GM12864 (cell line): ENCODE measurements around the gene CGN.

Experiments
- DNase-seq: peaks from one replicate; pipeline ENCODE4 v3.0.0-alpha.2; 2011; ENCODE audit warnings: low read depth
- H3K4me3 ChIP-seq: 2 replicates; pipeline ENCODE4 v1.5.1; 2011; ENCODE audit warnings: mild to moderate bottlenecking, low read depth, low read length, control low read depth
- CTCF ChIP-seq: IDR thresholded peaks from 2 replicates; pipeline ENCODE4 v1.5.1; 2011; ENCODE audit warnings: low read depth, mild to moderate bottlenecking, moderate library complexity, low read length, control low read depth, inconsistent platforms; ENCODE audit errors: missing control alignments

Gene CGN

GRCh38 chr1:151510957-151511635 lies at the start of gene CGN:
Gene CGN, plus strand, starts transcription at chr1:151511387. Its CDS starts 7,133 bp downstream, at chr1:151518520.
- peak; percentile 34 for DNase-seq
- TF ChIP-seq CTCF, result no peak
- peak within 1 kb of the TSS; percentile 62 for H3K4me3 ChIP-seq

DNA sequence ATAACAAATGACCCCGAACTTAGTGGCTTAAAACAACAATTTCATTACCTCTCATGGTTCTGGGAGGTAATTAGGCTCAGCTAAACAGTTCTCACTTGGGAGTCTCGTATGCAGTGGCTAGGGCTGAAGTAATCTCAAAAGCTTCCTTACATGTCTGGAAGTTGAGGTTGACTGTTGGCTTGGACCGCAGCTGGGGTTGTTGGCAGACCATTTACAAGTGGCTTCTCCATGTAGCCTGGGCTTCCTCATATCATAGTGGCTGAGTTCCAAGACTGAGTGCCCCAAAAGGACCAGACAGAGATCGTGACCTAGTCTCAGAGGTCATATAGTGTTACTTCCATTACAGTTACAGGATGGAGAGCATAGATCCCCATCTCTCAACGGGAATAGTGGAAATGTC lies 49.5 kb upstream of the CGN start:
- TF ChIP-seq CTCF, result no peak
- no peak overlapping the region for H3K4me3 ChIP-seq
- DNase-seq, result no peak

GRCh38 chr1:151465026-151465425 lies 46.2 kb upstream of the CGN start:
- DNase-seq, result no peak
- no peak overlapping the region for H3K4me3 ChIP-seq
- TF ChIP-seq CTCF, result no peak

DNA sequence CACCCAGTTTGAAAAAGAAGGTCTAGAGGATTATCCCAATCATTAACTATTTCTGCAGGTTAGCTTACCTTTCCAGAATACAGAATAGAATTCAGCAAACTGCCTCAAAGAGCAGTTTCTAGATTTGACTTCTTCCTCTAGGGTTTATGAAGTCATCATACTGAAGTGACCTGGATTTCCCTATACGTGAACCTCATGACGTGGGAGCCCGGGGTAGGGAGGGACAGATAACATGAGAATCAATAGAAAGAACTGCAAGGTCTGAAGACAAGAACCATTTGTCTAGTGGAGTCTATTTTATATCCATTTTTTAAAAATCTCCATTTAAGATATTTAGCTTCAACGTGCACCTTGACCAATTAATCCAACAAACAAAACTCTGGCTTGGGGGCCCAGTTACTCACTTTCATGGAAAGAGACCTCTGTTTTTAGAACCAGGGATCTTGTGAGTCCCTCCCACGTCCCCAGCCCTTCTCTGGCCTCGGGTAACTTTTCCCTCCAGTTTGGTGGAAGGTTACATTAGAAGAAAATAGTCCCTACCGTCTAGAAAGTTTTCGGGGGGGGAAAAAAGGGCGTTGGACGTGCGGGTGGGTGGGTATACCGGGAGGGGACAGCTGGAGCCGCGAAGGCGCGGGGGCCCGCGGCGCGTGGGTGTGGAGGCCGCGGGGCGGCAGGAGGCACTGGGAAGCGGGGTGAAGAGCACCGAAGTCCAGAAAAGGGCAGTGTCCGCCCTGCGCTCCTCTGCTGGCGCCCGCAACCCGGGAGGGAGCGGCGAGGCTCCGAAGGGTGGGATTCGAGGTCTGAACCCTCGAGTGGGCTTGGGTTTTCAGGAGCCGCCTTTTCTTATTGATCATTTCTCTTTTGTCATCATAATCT lies 38.1 kb upstream of the CGN start:
- no peak for DNase-seq
- peak overlapping the region; percentile 56 for H3K4me3 ChIP-seq

GRCh38 chr1:151474745-151475144 lies 36.4 kb upstream of the CGN start:
- DNase-seq, result no peak
- no peak for TF ChIP-seq CTCF

More for the DNA sequence above, 38.1 kb upstream of the CGN start:
- no peak for TF ChIP-seq CTCF

DNA sequence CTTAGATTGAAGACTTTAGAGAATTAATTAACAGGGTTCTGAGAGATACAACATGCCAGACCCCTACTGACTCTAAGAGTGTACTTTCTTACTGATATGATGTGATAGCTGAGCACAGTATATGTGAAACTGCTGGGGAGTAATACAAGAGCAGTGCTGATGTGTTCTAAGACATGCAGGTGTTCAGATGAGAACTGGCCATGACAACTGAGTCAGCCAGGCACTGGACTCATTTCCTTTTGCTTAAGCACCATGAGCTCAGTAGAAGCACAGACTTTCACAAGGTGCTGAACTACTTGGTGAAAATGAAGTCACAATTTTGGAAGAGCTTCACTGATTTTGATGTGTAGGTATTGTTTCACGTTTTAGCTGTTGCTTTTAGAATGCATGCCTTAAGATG lies 36.0 kb upstream of the CGN start:
- peak; percentile 96 for DNase-seq
- no peak for TF ChIP-seq CTCF

More at GRCh38 chr1:151474745-151475144, 36.4 kb upstream of the CGN start:
- no peak overlapping the region for H3K4me3 ChIP-seq

DNA sequence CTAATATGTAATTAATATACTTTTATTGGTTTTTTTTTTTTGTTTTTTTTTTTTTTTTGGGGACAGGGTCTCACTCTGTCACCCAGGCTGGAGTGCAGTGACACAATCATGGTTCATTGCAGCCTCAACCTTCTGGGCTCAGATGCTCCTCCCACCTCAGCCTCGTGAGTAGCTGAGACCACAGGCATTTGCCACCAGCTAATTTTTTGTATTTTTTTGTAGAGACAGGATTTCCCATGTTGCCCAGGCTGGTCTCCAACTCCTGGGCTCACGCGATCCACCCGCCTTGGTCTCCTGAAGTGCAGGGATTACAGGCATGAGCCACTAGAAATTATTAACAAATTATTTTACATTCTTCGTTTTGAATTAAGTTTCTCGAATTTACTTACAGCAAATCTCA lies 35.1 kb upstream of the CGN start:
- no peak overlapping the region for H3K4me3 ChIP-seq
- no peak for TF ChIP-seq CTCF
- no peak for DNase-seq

More for the DNA sequence above, 36.0 kb upstream of the CGN start:
- no peak overlapping the region for H3K4me3 ChIP-seq
